GM12878 (cell line): ENCODE data around the gene MAGI2. TPM values are rescaled to one million over a fixed set of nuclear protein-coding genes. Genes with fewer than 3 reads are reported as not detected.

Experiments used
- ATAC-seq: fragments of 200-7000 bp; cut with Tn5 transposase; 3 replicates; pipeline ENCODE4 v1.9.1; 2020; ENCODE audit warnings: mild to moderate bottlenecking, moderate library complexity
- BruUV-seq: library from RNA; stranded (reverse); fragments of 400-500 nt; replicated peaks from 2 replicates; lab custom pipeline; 2021; lab: Mats Ljungman, UMichigan
- CTCF ChIA-PET: fragments of 300-600 bp; sonication (Branson Sonifier 250); formaldehyde crosslinking; extraction: SDS; loops from one replicate; lab custom pipeline; 2021; ENCODE audit warnings: inconsistent platforms; lab: Yijun Ruan, JAX
- POLR2A ChIA-PET: fragments of 350-600 bp; formaldehyde crosslinking; extraction: SDS; loops from one replicate; lab custom pipeline; 2021; ENCODE audit warnings: inconsistent platforms; lab: Charles Lee
- RAD21 ChIA-PET: fragments of 300-600 bp; sonication (Branson Sonifier 250); formaldehyde crosslinking; loops from one replicate; lab custom pipeline; 2023; ENCODE audit warnings: antibody characterized with exemption; ENCODE audit not compliant: unreplicated experiment; lab: Charles Lee
- SMC1A ChIA-PET: fragments of 300-600 bp; sonication (Branson Sonifier 250); formaldehyde crosslinking; loops from one replicate; lab custom pipeline; 2023; ENCODE audit not compliant: unreplicated experiment, uncharacterized antibody; lab: Charles Lee
- DNase-seq: peaks from one replicate; pipeline ENCODE4 v3.0.0-alpha.2; 2011; ENCODE audit warnings: low read depth, low spot score
- FAIRE-seq: peaks from 3 replicates; lab custom pipeline; 2011; peaks lifted over from hg19 to GRCh38; lab: Jason Lieb, UNC
- H2AFZ ChIP-seq: 2 replicates; pipeline ENCODE4 v1.6.0; 2011; ENCODE audit warnings: low read depth, low read length, control low read depth; ENCODE audit not compliant: control insufficient read depth
- H3K27ac ChIP-seq: 2 replicates; pipeline ENCODE4 v1.5.1; 2011; ENCODE audit warnings: control low read depth; ENCODE audit not compliant: control insufficient read depth, insufficient read depth
- H3K27me3 ChIP-seq, 2 experiments: replicated peaks in 1 of 2; 2 replicates each; pipeline versions ENCODE4 v1.6.0 to v1.6.1; 2011; ENCODE audit warnings: low read length in 1 of 2; ENCODE audit not compliant: control insufficient read depth in 2 of 2, insufficient read depth in 2 of 2
- H3K36me3 ChIP-seq, 2 experiments: 2 replicates each; pipeline ENCODE4 v1.5.1; 2011; ENCODE audit warnings: low read length in 1 of 2; ENCODE audit not compliant: control insufficient read depth in 2 of 2, insufficient read depth in 2 of 2
- H3K4me1 ChIP-seq: 2 replicates; pipeline ENCODE4 v1.6.1; 2011; ENCODE audit warnings: mild to moderate bottlenecking, low read length, moderate library complexity, mixed read lengths; ENCODE audit not compliant: control insufficient read depth, insufficient read depth
- H3K4me2 ChIP-seq: 2 replicates; pipeline ENCODE4 v1.6.0; 2011; ENCODE audit warnings: control low read depth; ENCODE audit not compliant: control insufficient read depth, insufficient read depth
- H3K4me3 ChIP-seq: fragments of 200-600 bp; sonication (generic); 2 replicates; pipeline ENCODE4 v1.5.1; 2016
- H3K79me2 ChIP-seq: 2 replicates; pipeline ENCODE4 v1.6.0; 2011; ENCODE audit warnings: low read length; ENCODE audit not compliant: control insufficient read depth, insufficient read depth
- H3K9ac ChIP-seq: 2 replicates; pipeline ENCODE4 v1.8.0; 2011; ENCODE audit warnings: low read length, control low read depth, mixed read lengths; ENCODE audit not compliant: control insufficient read depth, insufficient read depth
- H3K9me3 ChIP-seq: replicated peaks from 3 replicates; pipeline ENCODE4 v1.5.1; 2011; ENCODE audit warnings: mild to moderate bottlenecking, low read length; ENCODE audit not compliant: control insufficient read depth, insufficient read depth
- H4K20me1 ChIP-seq: 2 replicates; pipeline ENCODE4 v1.6.0; 2011; ENCODE audit not compliant: control insufficient read depth, insufficient read depth
- CHD2 ChIP-seq: IDR thresholded peaks from 2 replicates; pipeline ENCODE4 v1.6.1; 2011; ENCODE audit warnings: low read depth, low read length, improper control_type of control experiment, borderline replicate concordance
- CHD4 ChIP-seq: fragments of 200-600 bp; sonication (generic); IDR thresholded peaks from 2 replicates; pipeline ENCODE4 v1.6.1; 2016; ENCODE audit warnings: mild to moderate bottlenecking
- IKZF2 ChIP-seq, 2 experiments: fragments of 450-650 bp; IDR thresholded peaks; 2 replicates each; pipeline ENCODE4 v1.6.1; 2017; ENCODE audit warnings: mild to moderate bottlenecking in 2 of 2, moderate library complexity in 2 of 2
- MTA3 ChIP-seq: IDR thresholded peaks from 2 replicates; pipeline ENCODE4 v1.6.1; 2012; ENCODE audit warnings: low read length, inconsistent platforms, borderline replicate concordance
- SREBF1 ChIP-seq: IDR thresholded peaks from 2 replicates; pipeline ENCODE4 v1.6.1; 2012; ENCODE audit warnings: mild to moderate bottlenecking, low read length
- WGBS: methylation state at CpG from one replicate; pipeline ENCODE4 v1.1.6; 2016; ENCODE audit warnings: low lambda C conversion rate; ENCODE audit not compliant: insufficient replicate concordance, insufficient coverage; ENCODE audit errors: missing lambda C conversion rate; 5-methylcytosine and 5-hydroxymethylcytosine counted together
- in situ Hi-C: fragments of 300-500 bp; cut with MboI; formaldehyde crosslinking; loops from 9 replicates; pipeline ENCODE4 v1.14.3; 2018; ENCODE audit warnings: mixed read lengths
- intact Hi-C: fragments of 100-400 bp; cut with micrococcal nuclease; formaldehyde crosslinking; loops from one replicate; pipeline ENCODE4 v1.14.2; 2022; ENCODE audit not compliant: unreplicated experiment
- polyA plus RNA-seq, 11 experiments: library from polyadenylated mRNA; depleted of rRNA in 4 of 11; unstranded in 6 of 11; stranded (reverse) in 5 of 11; fragments of >200 nt; fragmentation: Nextera tagmentation in 4 of 11; fragmentation: Illumina TruSeq in 1 of 11; extraction: Ambion mirVana in 4 of 11; extraction: Trizol in 1 of 11; gene quantifications; 1 replicate in 1 of 11; 2 replicates in 10 of 11; pipeline versions ENCODE4 v1.2.1 to v1.2.3, GENCODE V29; 2011 to 2016; ENCODE audit warnings: inconsistent platforms in 2 of 11, missing spikeins in 2 of 11, low read depth in 1 of 11
- total RNA-seq, 4 experiments: library from RNA; depleted of rRNA in 3 of 4; stranded (reverse); fragments of >200 nt in 3 of 4; fragmentation: Illumina TruSeq in 1 of 4; extraction: Trizol in 1 of 4; gene quantifications; 2 replicates each; pipeline versions ENCODE4 v1.2.1 to v1.2.3, GENCODE V29; 2013 to 2021
- TF ChIP-seq, protein P1 (sequence below): fragments of 150-350 bp; IDR thresholded peaks from 2 replicates; pipeline ENCODE4 v1.6.1; 2016; ENCODE audit warnings: low read depth, low read length

Gene MAGI2
- total and polyA plus RNA-seq, 10 of the 15 experiments (the other 5 are each of a cell fraction or from before 2014, with no cell fraction given): 0.01 to 0.31 (median 0.05) TPM; not detected in 2

- TF ChIP-seq, protein P1, sequence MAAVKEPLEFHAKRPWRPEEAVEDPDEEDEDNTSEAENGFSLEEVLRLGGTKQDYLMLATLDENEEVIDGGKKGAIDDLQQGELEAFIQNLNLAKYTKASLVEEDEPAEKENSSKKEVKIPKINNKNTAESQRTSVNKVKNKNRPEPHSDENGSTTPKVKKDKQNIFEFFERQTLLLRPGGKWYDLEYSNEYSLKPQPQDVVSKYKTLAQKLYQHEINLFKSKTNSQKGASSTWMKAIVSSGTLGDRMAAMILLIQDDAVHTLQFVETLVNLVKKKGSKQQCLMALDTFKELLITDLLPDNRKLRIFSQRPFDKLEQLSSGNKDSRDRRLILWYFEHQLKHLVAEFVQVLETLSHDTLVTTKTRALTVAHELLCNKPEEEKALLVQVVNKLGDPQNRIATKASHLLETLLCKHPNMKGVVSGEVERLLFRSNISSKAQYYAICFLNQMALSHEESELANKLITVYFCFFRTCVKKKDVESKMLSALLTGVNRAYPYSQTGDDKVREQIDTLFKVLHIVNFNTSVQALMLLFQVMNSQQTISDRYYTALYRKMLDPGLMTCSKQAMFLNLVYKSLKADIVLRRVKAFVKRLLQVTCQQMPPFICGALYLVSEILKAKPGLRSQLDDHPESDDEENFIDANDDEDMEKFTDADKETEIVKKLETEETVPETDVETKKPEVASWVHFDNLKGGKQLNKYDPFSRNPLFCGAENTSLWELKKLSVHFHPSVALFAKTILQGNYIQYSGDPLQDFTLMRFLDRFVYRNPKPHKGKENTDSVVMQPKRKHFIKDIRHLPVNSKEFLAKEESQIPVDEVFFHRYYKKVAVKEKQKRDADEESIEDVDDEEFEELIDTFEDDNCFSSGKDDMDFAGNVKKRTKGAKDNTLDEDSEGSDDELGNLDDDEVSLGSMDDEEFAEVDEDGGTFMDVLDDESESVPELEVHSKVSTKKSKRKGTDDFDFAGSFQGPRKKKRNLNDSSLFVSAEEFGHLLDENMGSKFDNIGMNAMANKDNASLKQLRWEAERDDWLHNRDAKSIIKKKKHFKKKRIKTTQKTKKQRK: no peak
- TF ChIP-seq IKZF2 (IDR thresholded peaks at IDR 0.05) (no peak), MTA3 (no peak), CHD2 (no peak), SREBF1 (no peak)
Measured at GRCh38 chr7:79312022-79312421, 141.4 kb downstream of the MAGI2 start (continued).

- intact Hi-C loops: no loop called here
- Histone ChIP-seq H3K27ac (no peak overlapping the region), H4K20me1 (no peaks in the 10 kb centered on the region), H3K79me2 (no peaks in the 10 kb centered on the region), H3K36me3 (no peaks in the 10 kb centered on the region), H3K27me3 (no peaks in the 10 kb centered on the region), H3K9me3 (no peaks in the 10 kb centered on the region), H2AFZ (no peak overlapping the region), H3K4me1 (no peaks in the 10 kb centered on the region), H3K9ac (no peak overlapping the region), H3K4me3 (no peak overlapping the region), H3K4me2 (no peak overlapping the region)
- POLR2A ChIA-PET: no interaction called here
- RAD21 ChIA-PET: no interaction called here
- SMC1A ChIA-PET: no interaction called here
- BruUV-seq: no TSS peak
- FAIRE-seq (no peak), ATAC-seq (no peak), DNase-seq (no peak)
- WGBS: 0% methylated on average over 4 of the region's 4 CpGs
- no peak for TF ChIP-seq CHD4
- in situ Hi-C loops: no loop called here
- CTCF ChIA-PET: interaction anchor here (3.7 kb wide), 1 partner anchor 10 kb away, joined by 15 read pairs; no protein-coding TSS in a partner anchor
Measured at GRCh38 chr7:79308192-79308591, 145.3 kb downstream of the MAGI2 start.
